B cell (primary cell): Measurements from ENCODE around the gene GFOD1. TPM values are rescaled to one million over a fixed set of nuclear protein-coding genes. Genes with fewer than 3 reads are reported as not detected.

Source experiments
- ATAC-seq: fragments of 200-7000 bp; cut with Tn5 transposase; one replicate; pipeline ENCODE4 v1.10.0; 2021; ENCODE audit warnings: low read depth, mild to moderate bottlenecking, moderate number of reproducible peaks, moderate library complexity
- CTCF ChIA-PET: fragments of 350-600 bp; sonication (Branson Sonifier 250); formaldehyde crosslinking; loops from one replicate; lab custom pipeline; 2021; ENCODE audit warnings: antibody characterized with exemption, inconsistent platforms; lab: Charles Lee
- POLR2A ChIA-PET: fragments of 350-600 bp; sonication (Branson Sonifier 250); formaldehyde crosslinking; loops from one replicate; lab custom pipeline; 2021; ENCODE audit warnings: antibody characterized with exemption; lab: Charles Lee
- DNase-seq: peaks from one replicate; pipeline ENCODE4 v3.0.0; 2013
- H2AFZ ChIP-seq: 2 replicates; pipeline ENCODE4 v1.6.1; 2012; ENCODE audit warnings: mild to moderate bottlenecking, low read depth, low read length; ENCODE audit not compliant: insufficient read depth, poor library complexity, severe bottlenecking
- H3K27ac ChIP-seq, 2 donors: 1 replicate in 1 of 2; 2 replicates in 1 of 2; pipeline ENCODE4 v1.5.1; 2012 to 2013; ENCODE audit warnings: low read length in 2 of 2, mild to moderate bottlenecking in 2 of 2, moderate library complexity in 1 of 2
- H3K27me3 ChIP-seq, 4 experiments: fragments of 200-600 bp in 1 of 4; sonication (generic) in 1 of 4; replicated peaks in 1 of 4; 1 replicate in 2 of 4; 2 replicates in 2 of 4; pipeline versions ENCODE4 v1.6.1 to v1.7.0; 2013 to 2016; ENCODE audit warnings: low read length in 3 of 4, mild to moderate bottlenecking in 2 of 4, mixed read lengths in 1 of 4, moderate library complexity in 1 of 4; ENCODE audit not compliant: insufficient read depth in 4 of 4, control insufficient read depth in 3 of 4; ENCODE audit errors: control extremely low read depth in 1 of 4
- H3K36me3 ChIP-seq, 2 experiments: replicated peaks in 1 of 2; 1 replicate in 1 of 2; 2 replicates in 1 of 2; pipeline versions ENCODE4 v1.6.1 to v1.7.1; 2013; ENCODE audit warnings: low read length in 1 of 2; ENCODE audit not compliant: insufficient read depth in 2 of 2, control insufficient read depth in 1 of 2; ENCODE audit errors: control extremely low read depth in 1 of 2, extremely low read depth in 1 of 2
- H3K4me1 ChIP-seq, 2 donors: fragments of 200-600 bp in 1 of 2; sonication (generic) in 1 of 2; 1 replicate in 1 of 2; 2 replicates in 1 of 2; pipeline versions ENCODE4 v1.5.1 to v1.6.1; 2013 to 2017; ENCODE audit warnings: low read length in 2 of 2; ENCODE audit not compliant: control insufficient read depth in 2 of 2, insufficient read depth in 2 of 2
- H3K4me2 ChIP-seq: replicated peaks from 2 replicates; pipeline ENCODE3; 2012; ENCODE audit warnings: mild to moderate bottlenecking, low read depth, low read length; ENCODE audit not compliant: poor library complexity, severe bottlenecking
- H3K4me3 ChIP-seq, 5 experiments: fragments of 200-600 bp in 1 of 5; sonication (generic) in 1 of 5; 1 replicate in 3 of 5; 2 replicates in 2 of 5; pipeline versions ENCODE4 v1.5.1 to v1.7.0; 2011 to 2016; ENCODE audit warnings: low read length in 4 of 5, mild to moderate bottlenecking in 4 of 5, low read depth in 2 of 5, control low read depth in 1 of 5, moderate library complexity in 1 of 5; ENCODE audit not compliant: insufficient read depth in 1 of 5; ENCODE audit errors: control extremely low read depth in 1 of 5, extremely low read depth in 1 of 5
- H3K79me2 ChIP-seq: fragments of 200-600 bp; sonication (generic); one replicate; pipeline ENCODE4 v1.6.0; 2016; ENCODE audit warnings: low read length; ENCODE audit not compliant: control insufficient read depth, insufficient read depth
- H3K9ac ChIP-seq: fragments of 200-600 bp; sonication (generic); 2 replicates; pipeline ENCODE4 v1.6.1; 2017; ENCODE audit warnings: mild to moderate bottlenecking, low read length, moderate library complexity
- H3K9me3 ChIP-seq, 3 donors: one replicate each; pipeline versions ENCODE4 v1.6.1 to v1.7.1; 2013; ENCODE audit warnings: low read length in 2 of 3; ENCODE audit not compliant: control insufficient read depth in 2 of 3, insufficient read depth in 1 of 3; ENCODE audit errors: control extremely low read depth in 1 of 3
- H4K20me1 ChIP-seq: 2 replicates; pipeline ENCODE4 v1.6.0; 2012; ENCODE audit warnings: mild to moderate bottlenecking, low read length; ENCODE audit not compliant: insufficient read depth, control insufficient read depth, poor library complexity, severe bottlenecking
- H3K27ac Mint-ChIP-seq: one replicate; pipeline ENCODE4 v1.8.0; 2021; ENCODE audit warnings: mixed read lengths
- H3K27me3 Mint-ChIP-seq: one replicate; pipeline ENCODE4 v1.8.0; 2021; ENCODE audit warnings: mixed read lengths
- H3K4me1 Mint-ChIP-seq: one replicate; pipeline ENCODE4 v1.8.0; 2021; ENCODE audit warnings: mixed read lengths
- H3K4me3 Mint-ChIP-seq: one replicate; pipeline ENCODE4 v1.8.0; 2021; ENCODE audit warnings: mixed read lengths
- H3K9me3 Mint-ChIP-seq: one replicate; pipeline ENCODE4 v1.8.0; 2022; ENCODE audit warnings: mixed read lengths; ENCODE audit not compliant: insufficient read depth
- CTCF ChIP-seq: fragments of 200-600 bp; IDR thresholded peaks from one replicate; pipeline ENCODE4 v1.8.0; 2022; ENCODE audit warnings: antibody characterized with exemption, mild to moderate bottlenecking
- EZH2 ChIP-seq: IDR thresholded peaks from 2 replicates; pipeline ENCODE4 v1.6.1; 2012; ENCODE audit warnings: borderline replicate concordance, low read depth, mild to moderate bottlenecking, moderate library complexity, low read length; ENCODE audit not compliant: insufficient read depth, poor library complexity, severe bottlenecking
- WGBS: methylation state at CpG from one replicate; pipeline ENCODE4 v1.1.5; 2013; ENCODE audit warnings: missing lambda C conversion rate; ENCODE audit not compliant: insufficient coverage; 5-methylcytosine and 5-hydroxymethylcytosine counted together
- intact Hi-C: fragments of 100-400 bp; cut with micrococcal nuclease; formaldehyde crosslinking; loops from one replicate; pipeline ENCODE4 v1.10.0; 2022
- polyA plus RNA-seq: library from polyadenylated mRNA; depleted of rRNA; stranded (reverse); fragments of >200 nt; gene quantifications from 2 replicates; pipeline ENCODE4 v1.2.3, GENCODE V29; 2012
- total RNA-seq, 2 donors: library from RNA; stranded (reverse); fragments of 120-200 nt in 1 of 2; gene quantifications; 1 replicate in 1 of 2; 2 replicates in 1 of 2; pipeline versions ENCODE4 v1.2.3 to v1.2.4, GENCODE V29; 2013 to 2022

Gene GFOD1
- total and polyA plus RNA-seq, 2 donors (not counting 1 experiment from before 2014, with no cell fraction given), result 8.3 to 42.4 TPM

DNA sequence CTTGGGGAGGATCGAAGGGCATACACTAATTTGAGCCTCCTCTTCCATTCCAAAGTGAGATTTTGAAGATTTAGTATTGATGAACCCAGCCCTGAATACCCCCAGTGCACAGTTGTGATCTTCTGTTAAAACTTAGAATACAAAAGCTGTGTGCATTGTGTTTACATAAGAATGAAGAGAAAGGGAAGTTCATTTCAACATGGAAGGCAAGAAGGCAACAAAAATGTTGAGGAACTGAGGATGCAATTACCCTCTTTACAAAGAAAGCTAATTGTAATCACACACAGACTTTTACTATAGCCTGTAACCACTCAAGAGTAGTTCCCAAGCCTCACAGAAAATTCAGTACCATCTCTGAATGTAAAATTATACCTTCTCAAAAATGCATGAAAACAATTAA, 49.3 kb downstream of the GFOD1 start:
- TF ChIP-seq CTCF (no peak), EZH2 (no peak)
- intact Hi-C loops, result no loop called here
- no peaks in the 10 kb centered on the region for H3K9me3 ChIP-seq
- peaks cover 4% of the 10 kb centered on the region for H4K20me1 ChIP-seq
- H3K4me3 ChIP-seq, result no peak overlapping the region
- H3K27ac ChIP-seq, result no peak overlapping the region
- H3K4me1 ChIP-seq, result peaks cover 9 to 14% of the 10 kb centered on the region in 2 donors
- no peak for DNase-seq
- ATAC-seq, result no peak
- ChIA-PET CTCF (no interaction called here), POLR2A (no interaction called here)
- no peak overlapping the region for H2AFZ ChIP-seq
- no CpG with 5 or more reads among the region's 1 CpG for WGBS
- peaks cover 28% of the 10 kb centered on the region for H3K4me1 Mint-ChIP-seq
- H3K4me2 ChIP-seq, result no peak overlapping the region
- peaks cover 45% of the 10 kb centered on the region for H3K79me2 ChIP-seq
- peaks cover 3% of the 10 kb centered on the region for H3K9me3 Mint-ChIP-seq
- H3K9ac ChIP-seq, result no peak overlapping the region
- no peaks in the 10 kb centered on the region for H3K27me3 ChIP-seq
- no peaks in the 10 kb centered on the region for H3K27me3 Mint-ChIP-seq
- no peak overlapping the region for H3K4me3 Mint-ChIP-seq
- H3K36me3 ChIP-seq, result no peaks in the 10 kb centered on the region
- no peak overlapping the region for H3K27ac Mint-ChIP-seq

DNA sequence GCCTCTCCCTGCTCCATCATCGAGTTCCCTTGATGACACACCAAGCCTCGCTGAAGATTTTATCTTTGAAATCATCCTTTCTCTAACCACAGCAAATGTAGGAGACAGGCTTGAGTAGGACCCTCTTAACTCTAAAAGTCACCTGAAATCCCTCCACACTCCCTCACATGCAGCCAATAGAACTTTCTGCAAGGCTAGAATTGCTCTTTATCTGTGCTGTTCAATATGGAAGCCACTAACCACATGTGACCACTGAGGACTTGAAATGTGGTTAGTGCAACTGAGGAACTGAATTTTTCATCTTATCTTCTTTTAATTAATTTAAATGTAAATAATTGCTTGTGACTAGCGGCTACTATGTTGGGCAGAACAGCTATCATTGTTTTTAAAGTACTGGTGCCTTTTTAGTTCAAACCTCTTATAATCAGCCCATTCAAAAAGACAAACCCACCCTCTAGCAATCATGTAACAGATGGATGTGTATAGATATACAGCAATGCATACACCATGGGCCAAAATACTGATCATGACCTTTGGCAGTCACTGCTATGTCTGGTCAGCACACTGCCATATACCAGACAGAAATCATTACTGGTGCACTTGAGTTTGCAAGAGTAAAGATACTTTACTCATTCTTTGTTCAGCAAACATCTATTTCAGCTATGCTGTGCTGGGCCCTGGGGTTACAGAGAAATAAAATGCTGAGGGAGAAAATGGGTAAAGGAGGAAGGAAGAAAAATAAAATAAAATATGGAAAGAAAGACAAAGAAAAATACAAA, 50.0 kb downstream of the GFOD1 start:
- Histone ChIP-seq H4K20me1 (peaks cover 2% of the 10 kb centered on the region), H3K4me2 (no peak overlapping the region), H3K9ac (no peak overlapping the region), H3K4me1 (peaks cover 16 to 21% of the 10 kb centered on the region in 2 donors), H3K9me3 (no peaks in the 10 kb centered on the region), H3K4me3 (no peak overlapping the region), H3K79me2 (peaks cover 42% of the 10 kb centered on the region), H3K27me3 (no peaks in the 10 kb centered on the region), H2AFZ (no peak overlapping the region), H3K27ac (no peak overlapping the region), H3K36me3 (no peaks in the 10 kb centered on the region)
- intact Hi-C loops, result no loop called here
- Mint-ChIP-seq H3K4me1 (peaks cover 32% of the 10 kb centered on the region), H3K4me3 (no peak overlapping the region), H3K27me3 (no peaks in the 10 kb centered on the region), H3K9me3 (peaks cover 3% of the 10 kb centered on the region), H3K27ac (no peak overlapping the region)
- CTCF ChIA-PET, result interaction anchor here (1.0 to 1.5 kb wide), 2 partner anchors 17 to 53 kb away, joined by 3 read pairs; no protein-coding TSS in a partner anchor
- POLR2A ChIA-PET, result no interaction called here
- TF ChIP-seq CTCF (no peak), EZH2 (no peak)
- ATAC-seq, result no peak
- no peak for DNase-seq
- WGBS, result 100% methylated on average over 1 of the region's 3 CpGs
